Right hindlimb (tissue), 1 donor: ENCODE results near the gene AIP.
"Not testable (repeated sequence)": the region's sequence is repeated elsewhere in the genome, so short reads cannot be mapped to it uniquely, and the experiment has no call there.

ENCODE experiments used
- DNase-seq: peaks from one replicate; pipeline ENCODE4 v3.0.0-alpha.2; 2018

AIP gene

GRCh38 chr11:67507864-67508485 is 25.1 kb downstream of the AIP start, which contains the start of gene CDK2AP2:
TSS of gene CDK2AP2 (minus strand) at chr11:67508162. CDS start at chr11:67508082, 80 bp downstream.
- DNase-seq, result peak; percentile 97

GRCh38 chr11:67508486-67509121 is 25.8 kb downstream of the AIP start:
- peak; percentile 96 for DNase-seq

- DNase-seq, result no peak
Measured at GRCh38 chr11:67510023-67510345, 27.2 kb downstream of the AIP start.

DNA sequence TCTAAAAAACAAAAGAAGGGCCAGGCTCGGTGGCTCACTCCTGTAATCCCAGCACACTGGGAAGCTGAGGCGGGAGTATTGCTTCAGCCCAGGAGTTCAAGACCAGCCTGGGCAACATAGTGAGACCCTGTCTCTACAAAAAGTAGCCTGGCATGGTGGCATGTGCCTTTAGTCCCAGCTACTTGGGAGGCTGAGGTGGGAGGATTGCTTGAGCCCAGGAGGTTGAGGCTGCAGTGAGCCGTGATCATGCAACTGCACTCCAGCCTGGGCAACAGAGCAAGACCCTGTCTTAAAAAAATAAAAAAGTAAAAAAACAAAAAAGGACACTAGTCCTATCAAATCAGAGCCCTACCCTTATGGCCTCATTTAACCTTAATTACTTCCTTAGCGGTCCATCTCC is 28.7 kb downstream of the AIP start:
- not testable (repeated sequence) for DNase-seq

DNA sequence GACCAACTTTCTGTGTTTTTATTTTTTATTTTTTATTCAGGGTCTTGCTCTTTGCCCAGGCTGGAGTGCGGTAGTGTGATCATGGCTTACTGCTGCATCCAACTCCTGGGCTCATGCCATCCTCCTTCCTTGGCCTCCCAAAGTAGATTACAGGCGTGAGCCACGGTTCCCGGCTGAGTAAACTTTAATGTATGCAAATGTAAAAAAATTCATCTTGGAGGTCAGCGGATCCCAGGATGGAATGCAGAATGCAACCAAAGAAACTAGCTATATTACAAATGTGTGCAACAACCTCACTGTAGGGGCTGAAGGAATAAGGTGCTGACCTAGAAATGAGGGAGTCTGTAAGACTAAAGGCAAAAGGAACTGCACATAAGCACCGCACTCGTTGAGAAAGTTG is 31.3 kb downstream of the AIP start:
- no peak for DNase-seq

GRCh38 chr11:67516806-67517205 is 34.0 kb downstream of the AIP start:
- DNase-seq, result no peak

GRCh38 chr11:67517784-67518552 is 35.1 kb downstream of the AIP start:
- no peak for DNase-seq

- no peak for DNase-seq
Measured at GRCh38 chr11:67519726-67520125, 36.9 kb downstream of the AIP start.

DNA sequence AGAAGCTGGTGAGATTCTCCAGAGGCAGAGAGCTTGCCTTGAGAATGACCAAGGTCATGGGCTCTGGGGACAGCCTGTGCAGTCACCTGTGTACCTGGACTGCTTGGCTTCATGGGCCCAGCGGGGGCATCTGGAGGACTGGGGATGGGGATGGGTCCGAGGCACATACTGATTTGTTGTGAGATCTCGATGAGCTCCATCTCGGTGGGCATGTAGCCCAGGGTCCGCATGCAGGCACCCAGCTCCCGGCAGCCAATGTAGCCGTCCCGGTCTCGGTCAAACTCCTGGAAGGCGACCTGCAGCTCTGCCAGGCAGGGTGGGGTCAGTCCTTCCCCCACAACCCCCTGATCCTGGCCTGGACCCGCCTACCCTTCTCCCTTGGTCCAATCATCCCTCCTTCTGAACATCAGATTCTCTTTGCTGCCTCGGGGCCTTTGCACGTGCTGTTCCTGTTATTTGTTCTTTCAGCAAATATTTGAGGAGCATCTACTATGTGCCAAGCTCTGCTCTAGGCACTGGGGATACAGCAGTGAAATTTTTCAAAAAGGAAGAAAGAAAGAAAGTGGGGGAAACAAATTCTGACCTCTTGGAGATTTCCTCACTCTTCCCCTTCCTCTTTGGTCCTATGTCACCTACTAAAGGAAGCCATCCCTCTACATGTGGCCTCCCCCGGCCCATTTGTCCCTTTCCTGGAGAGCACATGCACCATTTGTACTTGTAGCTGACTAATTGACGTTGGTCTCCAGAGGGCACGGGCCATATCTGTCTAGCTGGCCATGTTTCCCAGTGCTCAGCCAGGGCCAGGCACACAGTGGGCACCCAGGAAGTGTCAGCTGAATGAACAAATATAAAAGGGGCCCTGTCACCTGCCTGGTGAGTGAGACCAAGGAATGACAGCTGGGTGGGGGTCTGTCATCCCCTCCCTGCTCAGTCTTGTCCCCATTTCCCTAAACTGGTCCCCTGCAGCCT is 38.3 kb downstream of the AIP start:
- no peak for DNase-seq

GRCh38 chr11:67521924-67522323 is 39.1 kb downstream of the AIP start:
- no peak for DNase-seq

- DNase-seq, result no peak
Measured at GRCh38 chr11:67522338-67522737, 39.5 kb downstream of the AIP start.

- DNase-seq, result no peak
Measured at GRCh38 chr11:67522844-67523555, 40.2 kb downstream of the AIP start, which contains the start of gene CABP2. TSS of gene CABP2 (minus strand) at chr11:67523446. CDS start at chr11:67523326, 120 bp downstream.

GRCh38 chr11:67523556-67524479 is 41.0 kb downstream of the AIP start:
- no peak for DNase-seq

DNA sequence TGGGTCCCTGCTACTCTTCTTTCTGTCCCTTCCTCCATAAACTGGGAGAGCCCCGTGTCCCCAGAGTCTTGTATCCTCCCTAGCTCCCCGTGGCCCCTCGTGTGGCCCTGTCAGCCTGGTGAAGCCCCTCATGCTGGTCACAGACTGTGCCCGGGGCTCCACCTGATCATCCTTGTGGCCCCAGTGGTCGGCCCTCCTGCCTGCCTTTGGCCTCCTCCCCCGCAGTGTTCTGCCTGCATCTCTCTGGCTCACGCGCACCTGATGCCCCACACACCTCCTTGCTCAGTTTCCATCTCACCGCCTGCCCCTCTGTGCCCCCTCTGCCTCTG is 41.6 kb downstream of the AIP start:
- DNase-seq, result no peak

GRCh38 chr11:67525275-67525976 is 42.6 kb downstream of the AIP start:
- DNase-seq, result no peak

DNA sequence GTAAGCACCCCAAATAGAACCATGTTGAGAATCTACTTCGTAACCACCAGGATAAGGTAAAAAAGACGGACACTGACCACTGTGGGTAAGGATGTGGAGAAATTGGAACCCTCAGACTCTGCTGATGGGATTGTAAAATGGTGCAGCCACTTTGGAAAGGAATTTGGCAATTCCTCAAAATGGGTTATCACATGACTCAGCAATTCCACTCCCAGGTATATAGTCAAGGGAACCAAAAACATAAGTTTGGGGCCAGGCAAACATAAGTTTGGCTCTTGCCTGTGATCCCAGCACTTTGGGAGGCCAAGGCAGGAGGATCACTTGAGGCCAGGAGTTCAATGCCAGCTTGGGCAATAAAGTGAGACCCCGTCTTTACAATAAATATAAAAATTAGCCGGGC is 45.5 kb downstream of the AIP start:
- DNase-seq, result no peak

- no peak for DNase-seq
Measured at GRCh38 chr11:67530282-67530592, 47.4 kb downstream of the AIP start.

DNA sequence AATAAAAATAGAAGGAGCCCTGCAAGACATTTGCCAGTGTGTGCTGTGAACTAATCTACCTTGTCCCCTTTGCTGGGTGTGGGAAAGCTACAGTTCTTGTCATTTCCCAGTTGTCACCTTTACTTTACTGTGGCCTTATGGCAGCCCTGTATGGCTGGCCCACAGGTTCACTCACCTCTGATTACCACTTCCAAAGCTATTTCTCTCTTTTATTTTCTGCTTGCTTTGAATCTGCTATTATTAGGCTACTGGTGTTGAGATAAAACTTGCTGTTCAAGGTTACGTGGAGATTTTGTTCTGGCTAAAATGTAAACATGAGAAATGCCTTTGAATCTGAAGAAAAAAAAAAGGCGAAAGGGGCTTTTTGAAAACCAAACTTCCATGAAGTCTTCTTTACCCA is 50.1 kb downstream of the AIP start:
- DNase-seq, result no peak

GRCh38 chr11:67534070-67534679 is 51.3 kb downstream of the AIP start:
- no peak for DNase-seq

DNA sequence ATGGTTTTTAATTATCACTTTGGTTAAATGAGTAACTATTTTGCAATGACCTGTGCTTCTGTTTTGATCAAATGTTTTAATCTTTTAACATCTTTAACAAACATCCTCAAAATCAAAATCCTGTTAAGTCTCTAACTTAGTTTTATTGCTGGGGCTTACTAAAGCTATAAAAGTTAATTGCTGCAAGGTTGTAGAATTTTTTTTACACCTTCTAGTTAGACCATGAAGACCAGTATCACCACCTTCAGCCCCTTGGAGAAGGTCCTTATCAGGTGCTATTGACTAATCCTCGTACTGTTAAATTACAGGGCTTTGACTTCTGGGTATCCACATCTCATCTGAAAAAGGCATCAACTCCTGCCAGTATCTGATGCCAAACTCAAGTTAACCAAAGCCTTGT is 52.7 kb downstream of the AIP start:
- no peak for DNase-seq
